Fibroblast of peridontal ligament (primary cell): Measurements from ENCODE around the gene RDH16.
A peak's percentile ranks its signal among the peaks of the same experiment; 100 is the strongest.
"Not testable (repeated sequence)": the region's sequence is repeated elsewhere in the genome, so short reads cannot be mapped to it uniquely, and the experiment has no call there.

Source experiments
- DNase-seq: peaks from one replicate; pipeline ENCODE4 v3.0.0-alpha.2; 2010; ENCODE audit errors: extremely low read depth

RDH16 gene

DNA sequence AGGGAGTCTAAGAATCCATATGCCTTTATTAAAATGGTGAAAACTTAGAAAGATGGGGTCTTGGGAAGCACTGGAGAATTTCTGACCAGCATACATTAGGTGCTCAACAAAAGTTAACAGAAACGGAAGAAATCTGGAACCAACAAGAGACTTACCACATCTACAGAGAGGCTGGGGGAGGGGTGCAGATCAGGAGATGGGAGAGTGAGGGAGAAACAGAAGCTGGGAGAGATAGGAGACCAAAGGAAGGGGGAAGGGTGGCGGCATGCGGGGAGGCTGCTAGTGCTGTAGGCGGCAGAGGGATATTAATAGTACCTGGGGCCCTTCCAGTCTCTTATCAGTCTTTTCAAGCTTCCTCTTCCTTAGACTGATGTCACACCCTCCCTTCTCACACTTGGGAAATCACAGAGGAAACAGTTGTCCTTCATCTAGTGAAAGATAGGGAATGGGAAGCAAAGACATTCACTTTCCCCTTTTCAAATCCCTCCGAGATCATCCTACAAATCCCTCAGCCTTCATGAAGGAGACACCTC is 30.9 kb upstream of the RDH16 start:
- DNase-seq, result no peak

DNA sequence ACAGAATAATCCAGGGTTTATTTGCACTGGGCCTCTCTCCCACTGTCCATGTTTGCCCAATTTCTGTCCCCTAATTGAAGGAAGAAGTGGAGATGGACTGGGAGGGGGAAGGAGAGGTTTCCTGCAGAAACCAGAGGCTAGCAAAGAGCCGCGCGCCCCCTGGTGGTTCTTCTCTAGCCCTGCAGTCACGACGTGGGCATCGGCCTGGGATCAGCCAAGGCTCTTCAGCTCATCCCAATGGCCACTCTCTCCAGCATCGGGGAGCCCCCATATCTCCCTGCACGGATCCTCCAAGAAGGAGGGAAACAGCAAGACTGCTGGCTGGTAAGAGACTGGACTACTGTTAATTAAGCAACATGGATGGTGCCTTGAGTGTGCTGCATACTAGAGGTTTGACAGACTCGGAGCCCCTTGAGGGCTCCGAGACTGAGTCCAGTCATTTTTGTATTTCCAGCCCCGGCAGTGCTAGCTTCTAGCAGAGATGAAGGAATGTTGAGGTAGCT is 30.2 kb upstream of the RDH16 start:
- peak; percentile 72 for DNase-seq

DNA sequence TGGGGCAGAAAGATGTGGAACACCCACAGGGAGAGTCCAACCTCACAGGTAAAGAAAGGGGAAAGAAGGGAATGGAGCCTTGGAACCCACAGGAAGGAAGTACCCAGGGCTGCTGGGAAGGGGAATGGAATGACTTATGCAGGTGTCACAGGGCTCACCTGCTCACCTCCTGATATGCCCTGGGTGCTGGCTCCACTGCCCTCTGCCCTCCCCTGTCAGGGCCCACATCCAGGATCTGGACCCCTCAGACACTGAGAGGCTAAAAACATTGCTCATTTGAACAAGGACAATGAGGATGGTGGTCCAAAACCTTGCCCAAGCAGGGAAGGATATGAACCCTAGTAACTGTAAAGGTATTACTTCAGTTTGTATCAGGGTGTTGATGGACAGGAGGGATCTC is 29.6 kb upstream of the RDH16 start:
- DNase-seq, result no peak

DNA sequence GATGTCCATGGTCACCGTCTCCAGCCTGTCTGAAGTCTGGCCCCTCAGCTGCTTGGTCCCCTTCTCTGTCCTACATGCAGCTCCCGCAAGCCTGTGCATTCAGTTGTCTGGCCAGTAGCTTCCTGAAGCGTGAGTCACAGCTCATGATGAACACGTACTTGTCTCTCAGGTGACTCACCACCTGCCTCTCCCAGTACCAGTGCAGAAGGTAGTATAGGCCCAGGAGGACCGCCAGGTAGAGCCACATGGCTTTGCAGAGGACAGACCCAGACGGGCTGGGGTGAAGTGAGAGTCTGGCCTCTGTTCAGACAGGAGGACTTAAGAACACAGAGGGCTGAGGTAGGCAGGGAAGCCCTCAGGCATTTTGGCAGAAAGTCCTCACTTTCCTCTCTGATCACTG is 28.3 kb upstream of the RDH16 start:
- not testable (repeated sequence) for DNase-seq

DNA sequence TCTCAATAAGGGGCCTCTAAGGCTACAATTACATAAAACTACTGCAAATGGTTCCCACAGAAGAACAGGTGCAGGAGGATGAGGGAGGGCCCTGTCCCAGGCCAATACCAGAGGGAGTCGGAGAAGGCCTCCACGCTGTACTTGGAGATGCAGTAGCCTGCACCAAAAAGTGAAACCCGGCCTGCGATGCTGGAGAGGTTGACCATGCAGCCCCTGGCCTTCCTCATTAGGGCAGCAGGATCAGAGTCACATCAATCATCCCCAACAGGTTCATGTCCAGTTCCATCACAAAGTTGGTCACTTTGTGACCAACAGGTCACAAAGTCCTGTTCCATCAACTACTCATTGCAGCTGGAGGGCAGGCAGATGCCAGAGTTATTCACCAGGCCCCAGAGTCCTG is 26.0 kb upstream of the RDH16 start:
- no peak for DNase-seq

DNA sequence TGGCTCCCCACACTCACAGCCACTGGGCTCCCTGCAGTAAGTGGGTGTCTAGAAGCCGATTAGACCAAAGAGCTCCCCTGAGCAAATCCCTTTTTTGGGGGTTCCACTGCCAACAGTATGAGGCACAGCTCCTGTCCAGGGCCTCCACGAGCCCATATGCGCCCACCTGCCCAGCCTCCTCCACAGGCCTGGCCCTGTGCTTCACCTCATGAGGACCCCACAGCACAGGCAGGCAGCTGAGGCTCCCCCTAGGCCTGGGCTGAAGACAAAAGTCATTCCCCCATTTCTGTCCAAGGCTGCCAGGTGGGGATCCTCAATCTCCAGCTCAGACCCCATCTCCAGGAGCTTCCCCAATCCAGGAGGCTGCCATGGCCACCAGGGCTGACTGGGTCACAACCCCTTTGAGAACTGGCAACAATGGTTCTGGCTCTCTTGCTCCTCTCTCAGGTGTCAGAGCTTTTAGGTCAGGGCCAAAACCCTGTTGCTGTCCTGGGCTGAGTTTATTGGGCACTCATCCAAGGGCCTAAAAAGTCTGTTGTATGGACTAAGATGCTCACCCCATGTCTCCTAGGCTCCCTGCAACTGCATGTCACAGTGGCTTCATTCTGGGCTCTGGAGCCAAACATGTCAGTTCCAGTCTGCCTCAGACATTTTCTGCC is 25.3 kb upstream of the RDH16 start:
- not testable (repeated sequence) for DNase-seq

DNA sequence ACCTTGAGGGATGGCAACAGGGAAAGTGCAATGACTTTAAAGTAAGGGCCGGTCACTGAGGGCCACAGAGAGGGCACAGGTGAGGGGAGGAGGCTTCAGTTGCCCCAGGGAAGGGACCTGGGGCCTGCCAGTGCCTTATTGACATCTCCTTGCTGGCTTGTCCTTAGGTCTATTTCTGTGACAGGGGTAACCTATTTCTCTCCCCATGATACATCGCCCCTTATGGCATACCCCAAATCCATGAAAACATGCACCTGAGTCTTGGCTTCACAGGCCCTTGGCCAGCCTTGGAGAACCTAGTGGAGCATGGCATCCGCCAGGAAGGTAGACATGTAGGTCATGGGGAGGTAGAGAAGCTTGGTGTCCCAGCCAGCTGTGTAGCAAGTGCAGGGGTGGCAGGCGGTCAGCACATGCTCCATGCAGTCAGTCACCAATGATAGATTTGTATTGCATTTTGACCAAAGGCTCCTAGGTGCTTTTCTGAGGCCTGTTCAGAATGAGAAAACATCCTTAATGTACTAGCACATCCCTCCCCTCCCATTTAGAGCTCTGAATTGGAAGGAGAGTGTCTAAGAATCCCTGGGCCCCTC is 23.6 kb upstream of the RDH16 start:
- no peak for DNase-seq

DNA sequence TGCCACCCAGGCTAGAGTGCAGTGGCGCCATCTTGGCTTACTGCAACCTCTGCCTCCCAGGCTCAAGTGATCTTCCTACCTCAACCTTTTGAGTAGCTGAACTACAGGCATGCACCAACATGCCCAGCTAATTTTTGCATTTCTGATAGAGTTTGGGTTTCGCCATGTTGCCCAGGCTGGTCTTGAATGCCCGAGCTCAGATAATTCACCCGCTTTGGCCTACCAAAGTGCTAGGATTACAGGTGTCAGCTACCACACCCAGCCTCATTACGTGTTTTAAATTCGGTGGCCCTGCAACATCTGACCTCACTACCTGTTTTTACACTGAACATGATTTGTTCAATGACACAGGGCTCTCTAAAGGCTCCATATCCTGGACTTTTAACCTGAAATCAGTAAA is 22.9 kb upstream of the RDH16 start:
- no peak for DNase-seq

DNA sequence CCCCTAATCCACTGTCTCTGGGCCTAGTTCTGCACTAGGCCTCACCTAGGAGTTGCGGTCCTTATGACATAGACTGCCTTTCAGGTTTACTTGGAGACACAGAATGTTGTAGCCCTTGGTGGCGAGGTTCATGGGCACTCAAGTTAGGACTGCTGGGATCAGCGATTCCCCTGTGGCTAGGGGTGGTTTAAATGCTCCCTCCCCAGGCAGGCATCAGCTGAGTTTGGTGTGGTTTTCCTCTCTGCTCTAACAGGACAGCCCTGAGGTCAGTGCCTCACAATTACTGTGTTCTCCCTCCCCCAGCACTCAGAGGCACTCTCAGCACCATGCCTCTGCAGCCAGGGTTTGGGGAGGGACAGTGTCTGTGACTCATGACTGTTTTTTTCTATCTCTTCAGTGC is 22.2 kb upstream of the RDH16 start:
- no peak for DNase-seq

DNA sequence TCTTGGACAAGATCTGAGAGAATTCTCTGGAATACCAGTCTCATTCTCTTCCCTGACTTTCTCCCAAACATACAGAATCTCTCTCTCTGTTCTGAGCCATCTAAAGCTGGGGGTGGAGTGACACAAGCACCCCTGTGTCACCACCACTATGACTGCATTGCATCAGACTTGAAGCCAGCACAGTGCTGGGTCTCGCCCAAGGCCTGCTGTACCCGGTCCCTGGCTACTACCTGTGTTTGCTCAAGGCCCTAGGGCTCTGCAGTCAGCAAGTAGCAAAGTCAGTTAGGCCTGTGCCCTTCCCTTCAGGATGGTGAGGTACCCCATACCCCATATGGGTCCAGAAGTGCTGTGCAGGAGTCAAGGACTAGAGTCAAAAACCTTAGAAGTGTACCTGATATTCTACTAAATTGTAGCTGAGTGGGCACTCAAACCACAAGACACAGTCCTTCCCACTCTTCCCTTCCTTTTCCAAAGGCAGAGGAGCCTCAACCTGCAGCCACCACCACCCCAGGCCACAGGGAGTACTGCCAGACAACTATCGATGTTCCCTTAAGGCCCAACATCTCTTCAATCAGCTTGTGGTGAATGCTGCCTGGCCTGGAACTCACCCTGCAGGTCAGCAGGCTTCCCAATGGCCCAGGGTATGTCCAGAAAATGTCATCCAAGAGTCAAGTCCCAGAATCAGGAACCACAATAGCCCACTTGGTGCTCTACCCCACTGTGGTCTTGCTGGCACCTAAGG is 21.2 kb upstream of the RDH16 start:
- DNase-seq, result no peak

DNA sequence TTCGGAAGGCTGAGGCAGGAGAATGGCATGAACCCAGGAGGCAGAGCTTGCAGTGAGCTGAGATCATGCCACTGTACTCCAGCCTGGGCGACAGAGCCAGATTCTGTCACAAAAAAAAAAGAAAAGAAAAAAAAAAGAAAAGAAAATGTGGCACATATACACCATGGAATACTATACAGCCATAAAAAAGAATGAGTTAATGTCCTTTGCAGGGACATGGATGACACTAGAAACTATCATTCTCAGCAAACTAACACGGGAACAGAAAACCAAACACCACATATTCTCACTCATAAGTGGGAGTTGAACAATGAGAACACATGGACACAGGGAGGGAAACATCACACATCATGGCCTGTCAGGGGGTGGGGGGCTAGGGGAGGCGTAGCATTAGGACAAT is 20.0 kb upstream of the RDH16 start:
- not testable (repeated sequence) for DNase-seq

DNA sequence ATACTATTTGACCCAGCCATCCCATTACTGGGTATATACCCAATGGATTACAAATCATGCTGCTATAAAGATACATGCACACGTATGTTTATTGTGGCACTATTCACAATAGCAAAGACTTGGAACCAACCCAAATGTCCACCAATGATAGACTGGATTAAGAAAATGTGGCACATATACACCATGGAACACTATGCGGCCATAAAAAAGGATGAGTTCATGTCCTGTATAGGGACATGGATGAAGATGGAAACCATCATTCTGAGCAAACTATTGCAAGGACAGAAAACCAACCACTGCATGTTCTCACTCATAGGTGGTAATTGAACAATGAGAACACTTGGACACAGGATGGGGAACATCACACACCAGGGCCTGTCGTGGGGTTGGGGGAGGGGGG is 16.8 kb upstream of the RDH16 start:
- DNase-seq, result not testable (repeated sequence)

DNA sequence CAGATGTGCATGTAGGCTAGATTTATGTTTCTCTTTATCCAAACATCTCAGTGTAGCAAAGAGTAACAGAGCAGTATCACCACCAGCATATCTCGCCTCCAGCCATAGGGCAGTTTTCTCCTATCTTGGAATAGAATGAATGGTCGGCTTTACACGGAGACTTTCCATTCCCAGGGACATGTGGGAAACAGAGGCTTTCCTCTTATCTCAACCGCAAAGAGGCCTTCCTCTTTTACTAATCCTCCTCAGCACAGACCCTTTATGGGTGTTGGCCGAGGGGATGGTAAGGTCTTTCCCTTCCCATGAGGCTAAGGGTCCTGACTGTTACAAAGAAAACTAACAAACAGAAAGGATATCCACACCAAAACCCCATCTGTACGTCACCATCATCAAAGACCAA is 11.5 kb upstream of the RDH16 start:
- DNase-seq, result not testable (repeated sequence)

DNA sequence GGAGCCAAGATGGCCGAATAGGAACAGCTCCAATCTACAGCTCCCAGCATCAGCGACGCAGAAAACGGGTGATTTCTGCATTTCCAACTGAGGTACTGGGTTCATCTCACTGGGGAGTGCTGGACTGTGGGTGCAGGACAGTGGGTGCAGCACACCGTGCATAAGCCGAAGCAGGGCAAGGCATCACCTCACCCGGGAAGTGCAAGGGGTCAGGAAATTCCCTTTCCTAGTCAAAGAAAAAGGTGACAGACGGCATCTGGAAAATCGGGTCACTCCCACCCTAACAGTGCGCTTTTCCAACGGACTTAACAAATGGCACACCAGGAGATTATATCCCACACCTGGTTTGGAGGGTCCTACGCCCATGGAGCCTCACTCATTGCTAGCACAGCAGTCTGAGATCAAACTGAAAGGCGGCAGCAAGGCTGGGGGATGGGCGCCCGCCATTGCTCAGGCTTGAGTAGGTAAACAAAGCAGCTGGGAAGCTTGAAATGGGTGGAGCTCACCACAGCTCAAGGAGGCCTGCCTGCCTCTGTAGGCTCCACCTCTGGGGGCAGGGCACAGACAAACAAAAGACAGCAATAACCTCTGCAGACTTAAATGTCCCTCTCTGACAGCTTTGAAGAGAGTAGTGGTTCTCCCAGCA is 8.7 kb upstream of the RDH16 start:
- not testable (repeated sequence) for DNase-seq

DNA sequence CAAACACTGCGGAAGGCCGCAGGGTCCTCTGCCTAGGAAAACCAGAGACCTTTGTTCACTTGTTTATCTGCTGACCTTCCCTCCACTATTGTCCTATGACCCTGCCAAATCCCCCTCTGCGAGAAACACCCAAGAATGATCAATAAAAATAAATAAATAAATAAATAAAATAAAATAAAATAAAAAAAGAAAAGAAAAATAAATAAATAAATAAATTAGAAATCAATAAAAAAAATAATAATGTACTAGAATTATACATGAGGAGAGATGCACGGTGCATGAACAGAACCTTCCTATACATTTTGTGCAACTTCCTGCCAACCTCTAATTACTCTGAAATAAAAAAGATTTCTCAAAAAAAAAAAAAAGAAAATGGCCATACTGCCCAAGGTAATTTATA is 7.7 kb upstream of the RDH16 start:
- DNase-seq, result not testable (repeated sequence)

DNA sequence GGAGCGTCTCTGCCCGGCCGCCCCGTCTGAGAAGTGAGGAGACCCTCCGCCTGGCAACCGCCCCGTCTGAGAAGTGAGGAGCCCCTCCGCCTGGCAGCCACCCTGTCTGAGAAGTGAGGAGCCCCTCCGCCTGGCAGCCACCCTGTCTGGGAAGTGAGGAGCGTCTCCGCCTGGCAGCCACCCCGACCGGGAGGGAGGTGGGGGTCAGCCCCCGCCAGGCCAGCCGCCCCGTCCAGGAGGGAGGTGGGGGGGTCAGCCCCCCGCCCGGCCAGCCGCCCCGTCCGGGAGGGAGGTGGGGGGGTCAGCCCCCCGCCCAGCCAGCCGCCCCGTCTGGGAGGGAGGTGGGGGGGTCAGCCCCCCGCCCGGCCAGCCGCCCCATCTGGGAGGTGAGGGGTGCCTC is 6.1 kb upstream of the RDH16 start:
- DNase-seq, result not testable (repeated sequence)

DNA sequence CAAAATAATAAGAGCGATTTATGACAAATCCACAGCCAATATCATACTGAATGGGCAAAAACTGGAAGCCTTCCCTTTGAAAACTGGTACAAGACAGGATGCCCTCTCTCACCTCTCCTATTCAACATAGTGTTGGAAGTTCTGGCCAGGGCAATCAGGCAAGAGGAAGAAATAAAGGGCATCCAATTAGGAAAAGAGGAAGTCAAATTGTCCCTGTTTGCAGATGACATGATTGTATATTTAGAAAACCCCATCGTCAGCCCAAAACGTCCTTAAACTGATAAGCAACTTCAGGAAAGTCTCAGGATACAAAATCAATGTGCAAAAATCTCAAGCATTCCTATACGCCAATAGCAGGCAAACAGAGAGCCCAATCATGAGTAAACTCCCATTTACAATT is 4.8 kb upstream of the RDH16 start:
- not testable (repeated sequence) for DNase-seq

DNA sequence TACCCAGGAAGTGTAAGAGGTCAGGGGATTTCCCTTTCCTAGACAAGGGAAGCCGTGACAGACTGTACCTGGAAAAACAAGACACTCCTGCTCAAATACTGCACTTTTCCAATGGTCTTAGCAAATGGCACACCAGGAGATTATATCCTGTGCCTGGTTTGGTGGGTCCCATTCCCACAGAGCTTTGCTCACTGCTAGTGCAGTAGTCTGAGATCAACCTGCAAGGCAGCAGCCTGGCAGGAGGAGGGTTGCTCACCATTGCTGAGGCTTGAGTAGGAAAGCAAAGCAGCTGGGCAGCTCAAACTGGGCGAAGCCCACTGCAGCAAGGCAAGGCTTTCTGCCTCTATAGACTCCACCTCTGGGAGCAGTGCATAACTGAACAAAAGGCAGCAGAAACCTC is 1.0 kb upstream of the RDH16 start:
- DNase-seq, result no peak

DNA sequence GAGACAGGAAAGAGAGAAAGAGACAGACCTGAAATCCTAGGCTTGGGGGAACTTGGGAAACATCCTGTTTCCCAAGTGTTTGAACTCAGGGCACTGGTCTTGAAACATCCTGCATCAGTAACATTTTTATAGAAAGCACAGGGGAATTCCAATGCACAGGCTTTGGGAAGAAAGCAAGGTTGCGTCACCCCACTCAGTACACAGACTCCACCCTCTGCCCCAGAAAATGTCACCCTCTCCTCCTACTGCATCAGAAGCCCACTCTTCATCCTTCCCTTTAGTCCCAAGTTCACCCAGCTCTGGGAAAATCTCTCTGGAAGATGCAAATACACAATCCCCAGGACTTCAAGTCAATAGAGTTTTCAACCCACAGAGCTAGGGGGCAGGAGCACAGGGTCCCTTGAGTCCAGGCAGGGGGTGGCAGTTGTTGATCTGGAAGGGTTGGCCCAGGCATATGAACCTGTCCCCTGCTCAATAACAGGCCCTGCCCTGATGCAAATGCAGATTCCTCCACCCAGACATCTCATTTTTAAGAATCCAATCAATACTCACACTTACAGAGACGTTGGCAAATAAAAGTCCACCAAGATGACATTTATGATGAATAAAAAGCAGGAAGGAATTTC is 1.7 kb downstream of the RDH16 start:
- no peak for DNase-seq

DNA sequence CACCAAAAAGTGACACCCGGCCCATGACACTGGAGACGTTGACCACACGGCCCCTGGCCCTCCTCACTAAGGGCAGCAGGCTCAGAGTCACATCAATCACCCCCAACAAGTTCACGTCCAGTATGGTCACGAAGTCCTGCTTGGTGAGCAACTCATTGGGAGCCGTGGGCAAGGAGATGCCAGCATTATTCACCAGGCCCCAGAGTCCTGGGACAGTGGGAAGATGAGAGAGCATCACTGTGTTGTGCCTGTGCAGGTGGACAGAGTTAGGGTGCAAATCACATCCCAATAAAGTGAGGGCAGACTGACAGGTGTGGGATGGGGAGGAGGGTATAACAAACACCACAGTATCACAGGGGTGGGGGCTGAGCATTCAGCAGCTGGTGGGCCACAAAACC is 2.5 kb downstream of the RDH16 start:
- no peak for DNase-seq

DNA sequence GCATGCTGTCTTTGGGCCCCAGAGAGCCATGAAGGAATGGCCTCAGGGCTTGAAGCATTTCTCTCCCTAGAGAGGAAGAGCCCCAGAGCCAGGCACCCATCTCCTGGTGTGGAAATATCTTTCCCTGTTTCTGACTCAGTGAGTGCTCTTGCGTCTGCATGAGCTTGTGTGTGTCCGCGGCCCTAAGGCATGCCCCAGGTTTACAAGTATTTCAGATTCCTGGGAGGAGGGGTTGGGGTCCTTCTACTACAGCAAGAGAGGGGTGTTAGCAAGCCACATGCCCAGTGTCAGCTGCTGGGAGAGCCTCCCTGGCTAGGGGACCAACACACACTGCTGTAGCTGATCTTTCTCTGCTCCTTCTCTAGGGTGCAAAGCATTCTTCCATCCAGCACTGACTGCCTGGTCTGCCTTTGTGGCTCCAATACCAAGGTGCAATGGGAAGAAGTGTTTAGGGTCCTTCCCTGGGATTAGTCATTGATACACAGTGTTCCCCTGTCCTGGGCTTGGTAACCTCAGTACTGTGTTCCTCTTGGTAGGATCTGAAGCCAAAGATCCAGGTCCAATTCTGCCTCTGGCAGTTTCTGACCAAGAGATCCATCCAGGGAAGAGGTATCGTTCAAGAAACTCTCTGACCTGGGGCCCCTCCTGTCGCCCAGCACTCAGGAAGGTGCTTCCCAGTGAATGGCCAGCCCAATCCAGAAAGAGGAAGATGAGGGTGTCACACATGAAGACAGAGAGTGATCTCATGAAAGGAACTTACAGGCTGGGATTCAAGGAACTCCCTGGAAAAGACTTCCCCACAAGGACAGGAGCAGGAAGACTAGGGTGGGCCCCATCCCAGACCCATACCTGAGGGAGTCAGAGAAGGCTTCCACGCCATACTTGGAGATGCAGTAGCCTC is 3.1 kb downstream of the RDH16 start:
- DNase-seq, result no peak
